ENCODE data around the gene NKAIN2. TPM values are rescaled to one million over a fixed set of nuclear protein-coding genes. Genes with fewer than 3 reads are reported as not detected.

Gene NKAIN2
- total and polyA plus RNA-seq, 7 donors: 0.08 to 13.5 (median 1.1) TPM

DNA sequence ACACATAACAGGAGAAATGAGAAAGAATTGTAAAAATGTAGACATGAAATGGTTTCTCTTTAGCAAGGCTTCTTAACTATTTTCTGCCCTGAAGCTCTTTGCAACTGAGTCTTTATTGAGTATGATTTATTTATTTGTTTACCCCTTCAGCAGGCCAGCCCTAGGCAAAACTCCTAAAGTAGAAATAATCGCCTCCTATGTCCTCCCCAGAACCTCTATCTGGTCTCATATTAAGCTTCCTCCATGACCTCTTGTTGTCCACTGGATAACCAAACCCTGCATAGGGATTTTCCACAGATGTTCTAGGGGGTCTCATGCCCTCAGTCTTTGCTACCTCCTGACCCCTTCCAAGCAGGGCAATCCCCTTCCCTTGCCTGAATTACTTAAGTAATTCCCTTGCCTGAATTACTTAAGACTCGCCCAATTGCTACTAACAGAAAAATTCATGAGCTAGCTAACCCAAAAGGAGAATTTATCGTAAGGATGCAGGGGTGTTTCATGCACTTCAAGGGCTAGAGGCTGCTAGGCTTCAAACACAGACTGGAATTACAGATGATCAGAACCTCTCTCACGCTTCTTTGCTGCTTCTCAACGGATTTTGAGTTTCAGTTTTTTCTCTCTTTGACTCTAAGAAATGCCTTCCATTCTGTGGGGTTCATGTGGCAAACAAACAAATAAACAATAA is 732.6 kb downstream of the NKAIN2 start:
- H3K27ac ChIP-seq: no peak overlapping the region
- 70 to 77% (median 75%) methylated on average over 5 of the region's 5 CpGs for WGBS, 3 donors
- H3K36me3 ChIP-seq (ENCODE audit: insufficient read depth in 1 of 2, low read depth in 1 of 2): no peaks in the 10 kb centered on the region
- no peaks in the 10 kb centered on the region for H3K27me3 ChIP-seq (ENCODE audit: insufficient read depth in 3 of 3, low read length in 2 of 3)
- H3K4me3 ChIP-seq: no peak overlapping the region
- TF ChIP-seq, protein P1, sequence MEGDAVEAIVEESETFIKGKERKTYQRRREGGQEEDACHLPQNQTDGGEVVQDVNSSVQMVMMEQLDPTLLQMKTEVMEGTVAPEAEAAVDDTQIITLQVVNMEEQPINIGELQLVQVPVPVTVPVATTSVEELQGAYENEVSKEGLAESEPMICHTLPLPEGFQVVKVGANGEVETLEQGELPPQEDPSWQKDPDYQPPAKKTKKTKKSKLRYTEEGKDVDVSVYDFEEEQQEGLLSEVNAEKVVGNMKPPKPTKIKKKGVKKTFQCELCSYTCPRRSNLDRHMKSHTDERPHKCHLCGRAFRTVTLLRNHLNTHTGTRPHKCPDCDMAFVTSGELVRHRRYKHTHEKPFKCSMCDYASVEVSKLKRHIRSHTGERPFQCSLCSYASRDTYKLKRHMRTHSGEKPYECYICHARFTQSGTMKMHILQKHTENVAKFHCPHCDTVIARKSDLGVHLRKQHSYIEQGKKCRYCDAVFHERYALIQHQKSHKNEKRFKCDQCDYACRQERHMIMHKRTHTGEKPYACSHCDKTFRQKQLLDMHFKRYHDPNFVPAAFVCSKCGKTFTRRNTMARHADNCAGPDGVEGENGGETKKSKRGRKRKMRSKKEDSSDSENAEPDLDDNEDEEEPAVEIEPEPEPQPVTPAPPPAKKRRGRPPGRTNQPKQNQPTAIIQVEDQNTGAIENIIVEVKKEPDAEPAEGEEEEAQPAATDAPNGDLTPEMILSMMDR (IDR thresholded peaks at IDR 0.05): no peak
- no peaks in the 10 kb centered on the region for H3K9me3 ChIP-seq
- no peaks in the 10 kb centered on the region for H3K4me1 ChIP-seq
- ATAC-seq: no peak
- intact Hi-C loops (cut with DNase I): no loop called here
- no peak for DNase-seq

DNA sequence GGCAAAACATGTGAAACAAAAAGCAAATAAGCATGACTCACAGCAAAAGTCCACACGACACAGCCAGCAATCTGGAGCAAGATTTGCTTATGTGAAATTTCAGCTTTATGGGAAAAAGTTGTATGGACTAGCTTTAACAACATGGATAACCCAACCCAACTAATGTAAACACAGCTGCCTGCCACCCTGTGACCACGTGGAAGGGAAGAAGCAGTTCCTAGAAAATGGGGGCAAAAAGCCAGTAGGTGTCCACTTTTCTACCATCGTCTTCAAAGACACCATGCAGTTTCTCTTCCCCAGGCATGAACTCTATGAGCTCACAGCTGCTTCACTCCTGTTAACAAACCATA is 733.2 kb downstream of the NKAIN2 start:
- TF ChIP-seq, protein P1 (IDR thresholded peaks at IDR 0.05): no peak
- Histone ChIP-seq H3K36me3 (ENCODE audit: insufficient read depth in 1 of 2, low read depth in 1 of 2) (no peaks in the 10 kb centered on the region), H3K27me3 (ENCODE audit: insufficient read depth in 3 of 3, low read length in 2 of 3) (no peaks in the 10 kb centered on the region), H3K4me3 (no peak overlapping the region), H3K4me1 (no peaks in the 10 kb centered on the region), H3K9me3 (no peaks in the 10 kb centered on the region), H3K27ac (no peak overlapping the region)
- intact Hi-C loops (cut with DNase I): no loop called here
- DNase-seq (no peak), ATAC-seq (no peak)
- 28 to 39% (median 35%) methylated on average over 3 of the region's 3 CpGs for WGBS, 3 donors

DNA sequence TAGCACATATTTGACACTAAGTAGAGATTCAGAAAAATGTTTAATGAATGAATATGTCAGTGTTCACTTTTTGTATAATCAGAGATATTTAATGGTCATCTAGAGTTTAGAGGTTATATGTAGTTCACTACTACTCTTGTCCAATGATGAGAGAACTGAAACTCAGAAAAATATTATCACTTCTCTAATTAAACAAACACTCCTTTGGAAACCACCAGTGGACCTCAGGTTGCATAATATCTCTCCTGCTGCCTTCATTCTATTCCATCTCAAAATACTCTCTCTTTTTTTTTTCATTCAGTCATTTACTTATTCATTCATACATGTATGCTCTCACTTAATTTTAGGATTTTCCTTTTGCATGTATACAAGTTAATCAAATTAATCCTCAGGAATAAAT is 735.4 kb downstream of the NKAIN2 start:
- DNase-seq: no peak
- no peaks in the 10 kb centered on the region for H3K36me3 ChIP-seq (ENCODE audit: insufficient read depth in 1 of 2, low read depth in 1 of 2)
- no peaks in the 10 kb centered on the region for H3K4me1 ChIP-seq
- H3K4me3 ChIP-seq: no peak overlapping the region
- H3K27me3 ChIP-seq (ENCODE audit: insufficient read depth in 3 of 3, low read length in 2 of 3): no peaks in the 10 kb centered on the region
- H3K9me3 ChIP-seq: no peaks in the 10 kb centered on the region
- no peak overlapping the region for H3K27ac ChIP-seq
- intact Hi-C loops (cut with DNase I): no loop called here
- TF ChIP-seq, protein P1 (IDR thresholded peaks at IDR 0.05): no peak
- ATAC-seq: no peak

DNA sequence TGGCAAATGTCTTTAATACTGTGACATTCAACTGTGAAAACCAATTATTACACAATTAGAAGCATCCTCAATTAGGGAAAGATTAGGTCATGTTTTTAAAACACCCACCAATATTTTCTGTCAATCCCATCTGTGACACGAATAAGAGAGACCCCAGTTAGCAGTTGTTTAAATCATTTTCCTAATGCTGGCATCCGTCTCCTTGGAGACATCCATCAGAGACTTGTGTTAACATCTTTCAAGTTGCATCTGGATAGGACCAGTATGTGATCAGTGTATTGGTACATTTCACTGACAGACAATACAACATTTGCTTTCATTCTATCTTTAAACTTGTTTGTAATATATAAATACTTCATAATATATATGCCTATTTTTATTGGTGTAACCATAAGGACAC is 737.9 kb downstream of the NKAIN2 start:
- no peaks in the 10 kb centered on the region for H3K9me3 ChIP-seq
- no peak overlapping the region for H3K4me3 ChIP-seq
- WGBS, 3 donors: 64 to 81% (median 72%) methylated on average over 2 of the region's 2 CpGs
- intact Hi-C loops (cut with DNase I): no loop called here
- no peaks in the 10 kb centered on the region for H3K36me3 ChIP-seq (ENCODE audit: insufficient read depth in 1 of 2, low read depth in 1 of 2)
- H3K27ac ChIP-seq: no peak overlapping the region
- TF ChIP-seq, protein P1 (IDR thresholded peaks at IDR 0.05): no peak
- no peaks in the 10 kb centered on the region for H3K27me3 ChIP-seq (ENCODE audit: insufficient read depth in 3 of 3, low read length in 2 of 3)
- no peaks in the 10 kb centered on the region for H3K4me1 ChIP-seq
- no peak for DNase-seq
- no peak for ATAC-seq

DNA sequence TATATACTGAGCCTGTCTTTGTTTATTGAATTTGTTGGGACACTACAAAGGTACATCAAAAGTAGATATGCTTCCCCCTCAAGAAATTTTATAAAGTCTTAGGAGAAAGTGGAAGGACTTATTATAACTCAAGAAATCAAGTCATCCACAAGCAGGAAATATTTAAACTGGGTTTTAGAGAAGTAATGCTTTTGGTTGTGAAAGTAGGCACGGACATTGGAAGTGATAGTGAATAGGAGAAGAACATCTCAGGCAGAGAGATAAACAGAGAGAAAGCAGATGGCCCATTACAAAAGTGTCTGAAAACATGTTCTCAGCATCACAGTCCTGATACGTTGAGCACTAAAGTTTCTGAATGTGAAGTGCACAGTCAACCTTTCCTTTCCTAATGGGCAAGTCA is 742.9 kb downstream of the NKAIN2 start:
- no peaks in the 10 kb centered on the region for H3K36me3 ChIP-seq (ENCODE audit: insufficient read depth in 1 of 2, low read depth in 1 of 2)
- ATAC-seq: no peak

More for the DNA sequence above, 742.9 kb downstream of the NKAIN2 start:
- no peak overlapping the region for H3K27ac ChIP-seq
- WGBS, 3 donors: 32 to 78% (median 53%) methylated on average over 2 of the region's 2 CpGs
- intact Hi-C loops (cut with DNase I): no loop called here
- H3K4me3 ChIP-seq: no peak overlapping the region
- DNase-seq: no peak
- no peaks in the 10 kb centered on the region for H3K4me1 ChIP-seq
- TF ChIP-seq, protein P1 (IDR thresholded peaks at IDR 0.05): no peak
- H3K27me3 ChIP-seq (ENCODE audit: insufficient read depth in 3 of 3, low read length in 2 of 3): no peaks in the 10 kb centered on the region
- H3K9me3 ChIP-seq: no peaks in the 10 kb centered on the region
